HepG2 (cell line): ENCODE data around the gene FGF14.

Experiments
- ATF3 ChIP-seq: sonication (generic); formaldehyde crosslinking; IDR thresholded peaks from 2 replicates; pipeline ENCODE4 v1.4.0; 2020; ENCODE audit warnings: missing genetic modification reagents
- NFRKB ChIP-seq: fragments of 450-650 bp; IDR thresholded peaks from 2 replicates; pipeline ENCODE4 v1.6.1; 2017
- RAD21 ChIP-seq: fragments of 450-650 bp; formaldehyde crosslinking; IDR thresholded peaks from 2 replicates; pipeline ENCODE4 v1.5.0; 2020; ENCODE audit warnings: mild to moderate bottlenecking
- SP2 ChIP-seq: sonication (generic); formaldehyde crosslinking; IDR thresholded peaks from 2 replicates; pipeline ENCODE4 v1.5.1; 2020; ENCODE audit warnings: mild to moderate bottlenecking, missing genetic modification reagents
- TAF15 ChIP-seq: fragments of 200-400 bp; formaldehyde crosslinking; IDR thresholded peaks from one replicate; pipeline ENCODE4 v1.6.1; 2018; ENCODE audit warnings: mild to moderate bottlenecking, low read depth, low read length; ENCODE audit not compliant: poor library complexity, severe bottlenecking
- XBP1 ChIP-seq: sonication (generic); formaldehyde crosslinking; IDR thresholded peaks from 2 replicates; pipeline ENCODE4 v1.5.0; 2020; ENCODE audit warnings: missing genetic modification reagents
- ZFP36L2 ChIP-seq: sonication (generic); formaldehyde crosslinking; IDR thresholded peaks from 2 replicates; pipeline ENCODE4 v1.4.0; 2020; ENCODE audit warnings: missing genetic modification reagents
- ZIK1 ChIP-seq: sonication (generic); formaldehyde crosslinking; IDR thresholded peaks from 2 replicates; pipeline ENCODE4 v1.5.0; 2020; ENCODE audit warnings: mild to moderate bottlenecking, low read depth, missing genetic modification reagents, borderline replicate concordance
- ZNF510 ChIP-seq: sonication (generic); formaldehyde crosslinking; IDR thresholded peaks from 2 replicates; pipeline ENCODE4 v1.4.0; 2020; ENCODE audit warnings: low read depth, mild to moderate bottlenecking, missing genetic modification reagents
- ZNF784 ChIP-seq: sonication (generic); formaldehyde crosslinking; IDR thresholded peaks from 2 replicates; pipeline ENCODE4 v1.5.1; 2020; ENCODE audit warnings: missing genetic modification reagents, mild to moderate bottlenecking, borderline replicate concordance

- TF ChIP-seq ZNF510 (no peak), ATF3 (CRISPR knock-in tag) (no peak), NFRKB (no peak), XBP1 (CRISPR knock-in tag) (no peak), ZNF784 (CRISPR knock-in tag) (no peak), ZFP36L2 (CRISPR knock-in tag) (no peak), SP2 (CRISPR knock-in tag) (no peak), RAD21 (CRISPR knock-in tag) (no peak), ZIK1 (CRISPR knock-in tag) (no peak), TAF15 (no peak)
Observed at GRCh38 chr13:101955764-101956163, 446.1 kb downstream of the FGF14 start.
